Left colon (tissue), 2 donors: ENCODE data around the gene KCND2. TPM values are rescaled to one million over a fixed set of nuclear protein-coding genes. Genes with fewer than 3 reads are reported as not detected.
"Not testable (repeated sequence)": the region's sequence is repeated elsewhere in the genome, so short reads cannot be mapped to it uniquely, and the experiment has no call there.

Experiments used
- ATAC-seq: fragments of 200-7000 bp; cut with Tn5 transposase; one replicate; pipeline ENCODE4 v1.9.1; 2020; ENCODE audit warnings: mild to moderate bottlenecking, moderate library complexity
- DNase-seq, 2 donors: peaks; one replicate each; pipeline ENCODE4 v3.0.0-alpha.2; 2020
- intact Hi-C, 2 donors: fragments of 100-400 bp; cut with DNase I in 1 of 2; cut with micrococcal nuclease in 1 of 2; formaldehyde crosslinking; loops; one replicate each; pipeline versions ENCODE4 v1.11.2 to v1.14.0; 2022; cut with DNase I, micrococcal nuclease
- long read RNA-seq: library from polyadenylated mRNA; unstranded; transcript quantifications from one replicate; pipeline ENCODE4 v2.0.0, GENCODE V29; 2021
- total RNA-seq, 2 donors: library from RNA; stranded (reverse); fragmentation: NEBNext Ultra II Directional; extraction: Animal tissue kit (Norgen Biotek cat#: 25700); gene quantifications; one replicate each; pipeline ENCODE4 v1.2.1, GENCODE V29; 2021
- donor health status: DM: no; HTN: no; CAD: no.
- donor health status: DM: yes; HTN: yes; CAD: no.

KCND2 gene
- under 1 TPM; 0.09 to 0.36 TPM for total RNA-seq
- long read RNA-seq, result 0 reads

DNA sequence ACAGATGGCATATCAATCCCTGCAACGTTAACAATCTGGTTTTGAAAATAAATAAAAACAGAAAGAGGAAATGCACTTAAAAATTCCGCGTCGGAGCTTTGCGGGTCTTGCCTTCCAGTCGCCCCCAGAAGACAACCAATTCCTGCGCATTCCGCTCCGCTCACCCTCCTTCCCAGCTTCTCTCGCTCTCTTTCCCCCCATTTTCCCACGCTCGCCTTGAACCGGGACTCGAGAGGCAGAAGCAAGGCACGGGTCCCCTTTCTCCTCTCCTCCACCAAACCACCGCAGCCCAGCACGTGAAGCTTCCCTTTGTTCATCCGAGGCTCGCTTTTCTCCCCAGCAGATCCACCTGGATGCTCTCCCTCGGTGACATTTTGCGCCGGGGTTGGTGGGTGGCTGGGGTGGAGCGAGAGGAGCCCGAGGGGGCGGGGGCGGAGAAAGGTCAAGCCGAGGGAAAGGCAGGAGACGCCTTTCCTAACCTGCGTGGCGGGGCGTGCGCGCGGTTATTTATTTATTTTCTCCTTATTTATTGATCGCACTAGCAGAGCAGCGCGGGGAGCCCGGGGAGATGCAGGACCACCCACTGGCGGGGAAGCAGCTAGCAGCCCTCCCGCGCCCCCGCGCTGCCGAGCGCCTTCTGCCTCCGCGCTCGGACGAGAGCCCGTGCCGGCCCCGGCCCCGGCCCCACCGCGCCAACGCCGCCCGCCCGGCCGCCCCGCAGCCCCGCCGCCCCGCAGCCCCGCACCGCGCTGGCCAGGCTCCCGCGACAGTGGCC lies at the start of gene KCND2:
Gene KCND2 (plus strand): TSS at position 475 of the 775 bp plus-strand sequence.
- no peak for ATAC-seq
- DNase-seq, result no peak
- intact Hi-C loops, result loop anchor here in 1 of 2 donors (10.0 kb wide), 1 partner anchor 338 kb away; no protein-coding TSS in a partner anchor

DNA sequence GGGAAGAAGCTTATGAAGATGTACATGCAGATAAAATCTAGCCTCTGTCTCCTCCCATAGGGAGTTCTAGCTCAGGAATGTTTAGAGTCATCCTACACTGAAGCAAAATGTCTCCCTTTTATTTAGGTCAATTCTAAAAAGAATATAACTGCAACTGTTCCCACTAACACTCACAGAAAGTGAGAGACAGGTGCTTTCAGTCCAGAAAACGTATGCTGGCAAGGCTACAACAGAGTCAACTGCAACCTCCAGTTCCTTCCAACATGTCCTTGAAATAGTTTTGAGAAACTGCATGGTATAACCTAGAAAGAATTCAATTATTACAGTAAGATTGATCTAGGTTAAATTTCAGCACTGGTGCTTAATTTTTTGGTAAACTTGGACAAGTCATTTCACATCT lies 46.8 kb upstream of the KCND2 start:
- no peak for DNase-seq
- no peak for ATAC-seq
- intact Hi-C loops, result no loop called here

DNA sequence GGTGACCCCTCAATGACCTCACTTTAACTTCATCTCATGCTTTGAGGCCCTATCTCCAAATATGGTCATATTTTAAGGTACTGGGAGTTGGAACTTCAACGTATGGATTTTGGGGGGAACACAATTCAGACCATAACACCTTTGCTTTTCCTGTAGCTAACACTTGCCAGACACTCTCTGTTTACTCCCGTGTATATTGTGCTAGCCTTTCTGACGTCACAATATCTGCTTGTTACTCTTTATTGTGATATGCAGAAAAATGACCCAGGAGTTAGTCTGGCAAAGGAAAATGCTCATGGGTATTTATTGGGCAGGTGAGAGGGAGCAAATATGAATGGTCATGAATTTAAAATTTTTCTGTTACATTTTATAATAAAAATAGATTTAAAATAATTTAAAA lies 45.7 kb upstream of the KCND2 start:
- ATAC-seq, result no peak
- intact Hi-C loops, result no loop called here
- DNase-seq, result no peak

GRCh38 chr7:120229084-120229483 lies 43.9 kb upstream of the KCND2 start:
- DNase-seq (no peak), ATAC-seq (no peak)
- intact Hi-C loops, result no loop called here

DNA sequence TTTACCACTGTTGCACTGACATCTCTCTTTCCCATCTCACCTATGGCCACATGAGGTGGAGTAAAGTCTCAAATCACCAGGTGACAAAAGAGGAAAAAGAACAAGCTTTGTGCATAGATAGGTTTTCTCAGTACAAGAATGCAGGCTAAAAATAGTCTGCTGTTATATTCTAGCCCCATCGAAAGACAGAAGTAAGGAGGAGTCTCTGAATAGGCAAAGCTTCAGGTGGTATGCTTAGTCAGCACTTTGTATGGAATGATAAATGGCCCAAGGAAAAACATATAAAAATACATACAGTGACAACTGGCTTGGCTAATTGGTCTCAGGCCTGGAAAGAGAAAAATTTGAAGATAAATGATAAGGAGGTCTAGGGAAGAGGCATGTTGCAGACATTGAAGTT lies 39.6 kb upstream of the KCND2 start:
- no peak for ATAC-seq
- intact Hi-C loops, result no loop called here
- no peak for DNase-seq

DNA sequence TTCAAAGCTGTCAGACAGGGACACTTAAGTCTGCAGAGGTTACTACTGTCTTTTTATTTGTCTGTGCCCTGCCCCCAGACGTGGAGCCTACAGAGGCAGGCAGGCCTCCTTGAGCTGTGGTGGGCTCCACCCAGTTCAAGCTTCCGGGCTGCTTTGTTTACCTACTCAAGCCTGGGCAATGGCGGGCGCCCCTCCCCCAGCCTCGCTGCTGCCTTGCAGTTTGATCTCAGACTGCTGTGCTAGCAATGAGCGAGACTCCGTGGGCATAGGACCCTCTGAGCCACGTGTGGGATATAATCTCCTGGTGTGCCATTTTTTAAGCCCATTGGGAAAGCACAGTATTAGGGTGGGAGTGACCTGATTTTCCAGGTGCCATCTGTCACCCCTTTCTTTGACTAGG lies 32.6 kb upstream of the KCND2 start:
- intact Hi-C loops, ATAC-seq, DNase-seq: not testable (repeated sequence)

DNA sequence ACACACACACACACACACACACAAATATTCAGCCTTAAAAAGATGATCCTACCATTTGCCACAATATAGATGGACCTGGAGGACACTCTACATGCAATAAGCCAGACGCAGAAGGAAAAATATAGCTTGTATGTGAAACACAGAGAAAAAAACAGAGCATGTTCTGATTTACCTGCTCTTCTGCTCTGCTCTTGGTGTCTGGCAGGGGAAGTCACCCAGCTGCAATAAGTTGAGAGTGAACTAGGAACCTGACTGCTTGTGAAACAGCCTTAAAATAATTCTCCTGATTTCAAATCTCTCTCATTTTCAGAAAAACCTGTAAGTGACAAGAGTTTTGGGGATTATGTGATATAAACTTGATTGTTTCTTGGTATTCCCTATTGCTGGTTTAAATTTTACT lies 31.0 kb upstream of the KCND2 start:
- intact Hi-C loops, result no loop called here
- no peak for ATAC-seq

GRCh38 chr7:120254845-120255244 lies 18.1 kb upstream of the KCND2 start:
- ATAC-seq (no peak), DNase-seq (no peak)
- intact Hi-C loops, result no loop called here

More for the DNA sequence above, 31.0 kb upstream of the KCND2 start:
- DNase-seq, result no peak

DNA sequence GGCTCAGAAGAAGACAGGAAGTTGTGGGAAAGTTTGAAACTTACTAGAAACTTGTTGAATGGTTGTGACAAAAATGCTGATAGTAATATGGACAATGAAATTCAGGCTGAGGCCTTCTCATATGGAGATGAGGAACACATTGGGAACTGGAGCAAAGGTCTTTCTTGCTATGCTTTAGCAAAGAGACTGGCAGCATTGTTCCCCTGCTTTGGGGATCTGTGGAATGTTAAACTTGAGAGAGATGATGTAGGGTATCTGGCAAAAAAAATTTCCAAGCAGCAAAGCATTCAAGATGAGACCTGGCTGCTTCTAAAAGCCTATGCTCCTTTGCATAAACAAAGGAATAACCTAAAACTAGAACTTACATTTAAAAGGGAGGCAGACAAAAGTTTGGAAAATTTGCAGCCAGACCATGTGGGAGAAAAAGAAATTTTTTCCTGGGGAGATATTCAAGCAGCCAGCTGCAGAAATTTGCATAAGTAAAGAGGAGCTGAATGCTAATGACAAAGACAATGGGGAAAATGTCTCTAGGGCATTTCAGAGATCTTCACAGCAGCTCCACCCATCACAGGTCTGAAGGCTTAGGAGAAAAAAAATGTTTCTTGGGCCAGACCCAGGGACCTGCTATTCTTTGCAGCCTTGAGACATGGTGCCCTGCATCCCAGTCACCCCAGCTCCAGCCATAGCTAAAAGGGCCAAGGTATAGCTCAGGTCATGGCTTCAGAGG lies 16.5 kb upstream of the KCND2 start:
- intact Hi-C loops, result no loop called here
- DNase-seq, result no peak

GRCh38 chr7:120259386-120259785 lies 13.6 kb upstream of the KCND2 start:
- intact Hi-C loops, result no loop called here
- ATAC-seq, result no peak

More for the DNA sequence above, 16.5 kb upstream of the KCND2 start:
- no peak for ATAC-seq

GRCh38 chr7:120260111-120260510 lies 12.9 kb upstream of the KCND2 start:
- ATAC-seq (no peak), DNase-seq (no peak)
- intact Hi-C loops, result no loop called here

More at GRCh38 chr7:120259386-120259785, 13.6 kb upstream of the KCND2 start:
- DNase-seq, result no peak

GRCh38 chr7:120272261-120272660 lies 714 bp upstream of the KCND2 start:
- ATAC-seq, result no peak
- intact Hi-C loops, result loop anchor here in 1 of 2 donors (10.0 kb wide), 1 partner anchor 337 kb away; no protein-coding TSS in a partner anchor
- DNase-seq, result no peak

DNA sequence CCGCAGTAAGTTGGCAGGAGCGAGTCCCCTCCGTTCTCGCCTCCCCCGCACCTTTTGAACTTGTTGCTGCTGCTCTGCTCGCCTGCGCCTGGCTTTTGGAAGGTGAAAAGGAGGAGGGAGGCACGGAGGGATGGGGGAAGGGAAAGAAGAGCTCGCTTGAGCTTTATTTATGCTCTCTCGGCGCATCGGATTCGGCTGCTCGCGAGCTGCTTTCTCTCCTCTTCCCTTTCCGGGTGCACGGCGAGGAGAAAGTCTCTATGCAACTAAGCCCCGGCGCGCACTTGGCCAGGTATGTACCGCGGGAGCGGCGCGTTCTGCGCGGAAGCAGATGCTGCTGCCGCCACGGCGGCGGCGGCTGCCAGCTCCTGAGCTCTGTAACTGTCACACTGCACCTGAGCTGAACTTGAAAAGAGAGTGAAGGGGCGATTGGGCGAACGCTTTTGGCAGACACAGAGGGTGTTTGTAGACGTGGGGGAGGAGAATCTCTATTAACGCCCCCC lies 551 bp downstream of the KCND2 start:
- DNase-seq, result peak in 1 of 2 donors; percentile 11
- peak; percentile 20 for ATAC-seq
- intact Hi-C loops, result loop anchor here in 1 of 2 donors (10.0 kb wide), 1 partner anchor 339 kb away; no protein-coding TSS in a partner anchor

DNA sequence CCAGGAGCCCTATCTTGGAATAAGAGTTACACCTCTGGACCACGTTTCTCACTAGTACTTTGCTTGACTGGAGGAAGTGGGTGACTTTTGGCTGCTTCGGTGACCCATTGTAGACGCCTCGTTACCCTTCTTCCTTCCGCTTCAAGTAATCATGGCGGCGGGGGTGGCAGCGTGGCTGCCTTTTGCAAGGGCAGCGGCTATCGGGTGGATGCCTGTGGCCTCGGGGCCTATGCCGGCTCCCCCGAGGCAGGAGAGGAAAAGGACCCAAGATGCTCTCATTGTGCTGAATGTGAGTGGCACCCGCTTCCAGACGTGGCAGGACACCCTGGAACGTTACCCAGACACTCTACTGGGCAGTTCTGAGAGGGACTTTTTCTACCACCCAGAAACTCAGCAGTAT lies 1.5 kb downstream of the KCND2 start:
- intact Hi-C loops, result loop anchor here in 1 of 2 donors (10.0 kb wide), 1 partner anchor 340 kb away; no protein-coding TSS in a partner anchor
- ATAC-seq, result no peak
- DNase-seq, result no peak

DNA sequence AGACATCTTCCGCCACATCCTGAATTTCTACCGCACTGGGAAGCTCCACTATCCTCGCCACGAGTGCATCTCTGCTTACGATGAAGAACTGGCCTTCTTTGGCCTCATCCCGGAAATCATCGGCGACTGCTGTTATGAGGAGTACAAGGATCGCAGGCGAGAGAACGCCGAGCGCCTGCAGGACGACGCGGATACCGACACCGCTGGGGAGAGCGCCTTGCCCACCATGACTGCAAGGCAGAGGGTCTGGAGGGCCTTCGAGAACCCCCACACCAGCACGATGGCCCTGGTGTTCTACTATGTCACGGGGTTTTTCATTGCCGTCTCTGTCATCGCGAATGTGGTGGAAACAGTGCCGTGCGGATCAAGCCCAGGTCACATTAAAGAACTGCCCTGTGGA lies 1.9 kb downstream of the KCND2 start:
- intact Hi-C loops, result loop anchor here in 1 of 2 donors (10.0 kb wide), 1 partner anchor 340 kb away; no protein-coding TSS in a partner anchor
- no peak for ATAC-seq

GRCh38 chr7:120276720-120277119 lies 3.7 kb downstream of the KCND2 start:
- intact Hi-C loops, result loop anchor here in 1 of 2 donors (10.0 kb wide), 1 partner anchor 342 kb away; no protein-coding TSS in a partner anchor
- ATAC-seq (no peak), DNase-seq (no peak)

More for the DNA sequence above, 1.9 kb downstream of the KCND2 start:
- DNase-seq, result no peak

DNA sequence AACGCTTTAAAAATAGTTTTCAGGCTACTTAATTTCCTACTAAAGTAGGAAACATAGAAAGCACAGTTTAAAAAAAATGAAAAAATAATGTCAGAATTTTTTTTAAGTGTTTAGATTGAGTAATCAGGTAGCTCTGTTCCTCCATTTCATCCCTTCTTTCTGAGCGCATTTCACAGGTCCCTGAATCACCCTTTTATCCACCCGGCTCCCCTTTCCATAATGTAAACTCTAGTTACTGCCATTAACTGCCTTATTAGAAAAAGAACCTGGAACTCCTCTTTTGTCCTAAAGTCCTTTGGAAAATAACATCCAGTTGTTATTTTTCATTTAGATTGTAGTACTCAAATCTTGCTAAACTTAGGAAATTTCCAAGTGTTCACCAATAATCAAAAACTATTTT lies 5.8 kb downstream of the KCND2 start:
- DNase-seq, result no peak
- intact Hi-C loops, result loop anchor here in 1 of 2 donors (10.0 kb wide), 1 partner anchor 344 kb away; no protein-coding TSS in a partner anchor
- no peak for ATAC-seq

DNA sequence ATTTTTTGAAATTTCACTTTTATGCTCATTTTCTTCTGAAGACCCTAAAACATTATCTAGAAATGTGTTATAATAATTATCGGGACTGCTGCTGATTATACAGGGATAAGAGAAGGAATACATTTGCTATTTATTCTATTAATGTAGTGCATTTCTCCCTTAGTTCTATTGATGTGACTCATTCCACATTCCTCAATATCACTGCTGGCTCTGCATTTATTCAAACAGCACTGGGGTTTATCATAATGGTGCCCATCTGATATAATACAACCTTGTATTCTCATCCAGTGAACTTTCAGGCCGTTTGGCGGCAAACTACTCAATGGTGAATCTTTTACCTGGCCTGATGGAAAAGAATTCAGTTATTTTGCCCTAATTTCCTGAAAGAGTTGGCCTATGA lies 7.8 kb downstream of the KCND2 start:
- intact Hi-C loops, result no loop called here
- no peak for ATAC-seq
- no peak for DNase-seq

GRCh38 chr7:120293027-120293426 lies 20.1 kb downstream of the KCND2 start:
- intact Hi-C loops, result no loop called here
- DNase-seq, result no peak
- no peak for ATAC-seq
